ENCODE measurements around the gene CBLIF. TPM values are rescaled to one million over a fixed set of nuclear protein-coding genes. Genes with fewer than 3 reads are reported as not detected.
"Not testable (repeated sequence)": the region's sequence is repeated elsewhere in the genome, so short reads cannot be mapped to it uniquely, and the experiment has no call there.

Gene CBLIF
- total and polyA plus RNA-seq, 2 donors (not counting 1 experiment from before 2014, with no cell fraction given) = not detected

GRCh38 chr11:59849129-59849528 is 3.8 kb upstream of the CBLIF start:
- Histone ChIP-seq H3K27me3 (ENCODE audit: control insufficient read depth, insufficient read depth, low read length) (no peaks in the 10 kb centered on the region), H4K20me1 (ENCODE audit: control insufficient read depth, extremely low read depth, insufficient read depth, low read length) (no peaks in the 10 kb centered on the region), H3K9me3 (ENCODE audit: control insufficient read depth, insufficient read depth, low read depth, low read length) (no peaks in the 10 kb centered on the region), H3K27ac (ENCODE audit: insufficient read depth, low read length) (no peak overlapping the region), H3K4me2 (ENCODE audit: extremely low read depth, insufficient read depth, low read length) (no peak overlapping the region), H3K4me1 (ENCODE audit: control insufficient read depth, extremely low read depth, insufficient read depth, low read length) (no peaks in the 10 kb centered on the region), H3K36me3 (ENCODE audit: control insufficient read depth, insufficient read depth, low read length) (no peaks in the 10 kb centered on the region), H3K79me2 (ENCODE audit: control insufficient read depth, insufficient read depth, low read length) (no peaks in the 10 kb centered on the region), H2AFZ (ENCODE audit: low read length) (no peak overlapping the region), H3K4me3 (replicated peaks in 1 of 4; ENCODE audit: control extremely low read depth in 1 of 4, insufficient read depth in 1 of 4, low read depth in 3 of 4, low read length in 4 of 4) (no peak overlapping the region), H3K9ac (ENCODE audit: insufficient read depth, low read length) (no peak overlapping the region)
- no peak for DNase-seq (ENCODE audit: low read depth in 2 of 2)
- TF ChIP-seq CTCF (conservative IDR thresholded peaks at IDR 0.05 in 1 of 2, IDR thresholded peaks at IDR 0.05 in 1 of 2; ENCODE audit: low read depth in 1 of 2, low read length in 2 of 2) (no peak), EZH2 (IDR thresholded peaks at IDR 0.05; ENCODE audit: low read length, missing control alignments) (no peak)

- not testable (repeated sequence) for DNase-seq (ENCODE audit: low read depth in 2 of 2); H4K20me1 ChIP-seq (ENCODE audit: control insufficient read depth, extremely low read depth, insufficient read depth, low read length); H2AFZ ChIP-seq (ENCODE audit: low read length); H3K9ac ChIP-seq (ENCODE audit: insufficient read depth, low read length); H3K9me3 ChIP-seq (ENCODE audit: control insufficient read depth, insufficient read depth, low read depth, low read length); H3K79me2 ChIP-seq (ENCODE audit: control insufficient read depth, insufficient read depth, low read length); H3K4me2 ChIP-seq (ENCODE audit: extremely low read depth, insufficient read depth, low read length); H3K36me3 ChIP-seq (ENCODE audit: control insufficient read depth, insufficient read depth, low read length); H3K4me3 ChIP-seq (replicated peaks in 1 of 4; ENCODE audit: control extremely low read depth in 1 of 4, insufficient read depth in 1 of 4, low read depth in 3 of 4, low read length in 4 of 4); H3K27me3 ChIP-seq (ENCODE audit: control insufficient read depth, insufficient read depth, low read length); H3K4me1 ChIP-seq (ENCODE audit: control insufficient read depth, extremely low read depth, insufficient read depth, low read length); H3K27ac ChIP-seq (ENCODE audit: insufficient read depth, low read length)
These were observed 3.1 kb upstream of the CBLIF start for GRCh38 chr11:59848439-59848838.

GRCh38 chr11:59847626-59848025 is 2.3 kb upstream of the CBLIF start:
- Histone ChIP-seq H3K36me3 (ENCODE audit: control insufficient read depth, insufficient read depth, low read length) (no peaks in the 10 kb centered on the region), H3K9me3 (ENCODE audit: control insufficient read depth, insufficient read depth, low read depth, low read length) (no peaks in the 10 kb centered on the region), H3K27me3 (ENCODE audit: control insufficient read depth, insufficient read depth, low read length) (no peaks in the 10 kb centered on the region), H3K27ac (ENCODE audit: insufficient read depth, low read length) (no peak overlapping the region), H2AFZ (ENCODE audit: low read length) (no peak overlapping the region), H3K9ac (ENCODE audit: insufficient read depth, low read length) (no peak overlapping the region), H4K20me1 (ENCODE audit: control insufficient read depth, extremely low read depth, insufficient read depth, low read length) (no peaks in the 10 kb centered on the region), H3K4me2 (ENCODE audit: extremely low read depth, insufficient read depth, low read length) (no peak overlapping the region), H3K79me2 (ENCODE audit: control insufficient read depth, insufficient read depth, low read length) (no peaks in the 10 kb centered on the region), H3K4me1 (ENCODE audit: control insufficient read depth, extremely low read depth, insufficient read depth, low read length) (no peaks in the 10 kb centered on the region), H3K4me3 (replicated peaks in 1 of 4; ENCODE audit: control extremely low read depth in 1 of 4, insufficient read depth in 1 of 4, low read depth in 3 of 4, low read length in 4 of 4) (no peak overlapping the region)
- TF ChIP-seq CTCF (conservative IDR thresholded peaks at IDR 0.05 in 1 of 2, IDR thresholded peaks at IDR 0.05 in 1 of 2; ENCODE audit: low read depth in 1 of 2, low read length in 2 of 2) (no peak), EZH2 (IDR thresholded peaks at IDR 0.05; ENCODE audit: low read length, missing control alignments) (no peak)
- no peak for DNase-seq (ENCODE audit: low read depth in 2 of 2)
